OCI-LY7 (cell line): ENCODE results near the gene ICE1.

Source experiments
- EZH2phosphoT487 ChIP-seq: fragments of 200-600 bp; sonication (generic); IDR thresholded peaks from 2 replicates; pipeline ENCODE4 v1.6.1; 2018; ENCODE audit warnings: low read depth, borderline replicate concordance, mild to moderate bottlenecking, mixed run types, antibody characterized with exemption, low read length, moderate library complexity, mixed read lengths
- TF ChIP-seq, protein P1 (sequence below): fragments of 200-600 bp; sonication (generic); conservative IDR thresholded peaks from 2 replicates; pipeline ENCODE4 v1.5.1; 2014; ENCODE audit warnings: mild to moderate bottlenecking, antibody characterized with exemption, low read length, moderate library complexity, mixed read lengths

- TF ChIP-seq, protein P1, sequence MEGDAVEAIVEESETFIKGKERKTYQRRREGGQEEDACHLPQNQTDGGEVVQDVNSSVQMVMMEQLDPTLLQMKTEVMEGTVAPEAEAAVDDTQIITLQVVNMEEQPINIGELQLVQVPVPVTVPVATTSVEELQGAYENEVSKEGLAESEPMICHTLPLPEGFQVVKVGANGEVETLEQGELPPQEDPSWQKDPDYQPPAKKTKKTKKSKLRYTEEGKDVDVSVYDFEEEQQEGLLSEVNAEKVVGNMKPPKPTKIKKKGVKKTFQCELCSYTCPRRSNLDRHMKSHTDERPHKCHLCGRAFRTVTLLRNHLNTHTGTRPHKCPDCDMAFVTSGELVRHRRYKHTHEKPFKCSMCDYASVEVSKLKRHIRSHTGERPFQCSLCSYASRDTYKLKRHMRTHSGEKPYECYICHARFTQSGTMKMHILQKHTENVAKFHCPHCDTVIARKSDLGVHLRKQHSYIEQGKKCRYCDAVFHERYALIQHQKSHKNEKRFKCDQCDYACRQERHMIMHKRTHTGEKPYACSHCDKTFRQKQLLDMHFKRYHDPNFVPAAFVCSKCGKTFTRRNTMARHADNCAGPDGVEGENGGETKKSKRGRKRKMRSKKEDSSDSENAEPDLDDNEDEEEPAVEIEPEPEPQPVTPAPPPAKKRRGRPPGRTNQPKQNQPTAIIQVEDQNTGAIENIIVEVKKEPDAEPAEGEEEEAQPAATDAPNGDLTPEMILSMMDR = no peak
- no peak for TF ChIP-seq EZH2phosphoT487
Measured at GRCh38 chr5:5490774-5491347, 68.4 kb downstream of the ICE1 start.
